H1 (cell line): ENCODE results near the gene RPS29. TPM values are rescaled to one million over a fixed set of nuclear protein-coding genes. Genes with fewer than 3 reads are reported as not detected.

Experiments
- CTCF ChIA-PET: fragments of 300-600 bp; sonication (Branson Sonifier 250); formaldehyde crosslinking; loops from one replicate; lab custom pipeline; 2021; ENCODE audit not compliant: partially characterized antibody; lab: Charles Lee
- POLR2A ChIA-PET: fragments of 300-600 bp; sonication (Branson Sonifier 250); formaldehyde crosslinking; loops from one replicate; lab custom pipeline; 2021; ENCODE audit warnings: inconsistent platforms; ENCODE audit not compliant: partially characterized antibody; lab: Charles Lee
- DNase-seq, 2 experiments: peaks; one replicate each; pipeline versions ENCODE4 v3.0.0 to v3.0.0-alpha.2; 2010 to 2022; ENCODE audit warnings: low spot score in 2 of 2, low read depth in 1 of 2, mixed read lengths in 1 of 2
- FAIRE-seq: peaks from 2 replicates; lab custom pipeline; 2011; peaks lifted over from hg19 to GRCh38; lab: Jason Lieb, UNC
- H2AFZ ChIP-seq: 2 replicates; pipeline ENCODE4 v1.8.1; 2012; ENCODE audit warnings: low read length, inconsistent platforms
- H2AK5ac ChIP-seq: 2 replicates; pipeline ENCODE4 v1.6.1; 2013; ENCODE audit warnings: low read depth, low read length
- H2BK120ac ChIP-seq: replicated peaks from 2 replicates; pipeline ENCODE3; 2013; ENCODE audit warnings: low read depth, low read length, inconsistent platforms
- H2BK12ac ChIP-seq: 2 replicates; pipeline ENCODE4 v1.6.1; 2013; ENCODE audit warnings: low read depth, low read length
- H2BK15ac ChIP-seq: 2 replicates; pipeline ENCODE4 v1.6.1; 2013; ENCODE audit warnings: low read length
- H2BK20ac ChIP-seq: 2 replicates; pipeline ENCODE4 v1.6.1; 2013; ENCODE audit warnings: low read length
- H2BK5ac ChIP-seq: 2 replicates; pipeline ENCODE4 v1.6.1; 2013; ENCODE audit warnings: low read depth, low read length
- H3K14ac ChIP-seq: 2 replicates; pipeline ENCODE4 v1.6.1; 2013; ENCODE audit warnings: inconsistent platforms; ENCODE audit not compliant: insufficient read length
- H3K18ac ChIP-seq: 2 replicates; pipeline ENCODE4 v1.6.1; 2013; ENCODE audit warnings: low read length; ENCODE audit errors: extremely low read depth
- H3K23ac ChIP-seq: 2 replicates; pipeline ENCODE4 v1.6.1; 2013; ENCODE audit warnings: inconsistent platforms; ENCODE audit not compliant: insufficient read length
- H3K23me2 ChIP-seq: 2 replicates; pipeline ENCODE4 v1.6.1; 2013; ENCODE audit warnings: low read depth, low read length
- H3K27ac ChIP-seq: 2 replicates; pipeline ENCODE4 v1.6.1; 2011; ENCODE audit warnings: low read depth, low read length, inconsistent platforms
- H3K27me3 ChIP-seq, 4 experiments: replicated peaks in 1 of 4; 1 replicate in 1 of 4; 2 replicates in 3 of 4; pipeline versions ENCODE4 v1.6.1 to v1.8.1; 2011 to 2013; ENCODE audit warnings: low read length in 3 of 4, mild to moderate bottlenecking in 3 of 4, inconsistent platforms in 2 of 4, mixed read lengths in 2 of 4, moderate library complexity in 1 of 4; ENCODE audit not compliant: control insufficient read depth in 3 of 4, insufficient read depth in 3 of 4; ENCODE audit errors: extremely low read depth in 1 of 4
- H3K36me3 ChIP-seq, 4 experiments: 2 replicates each; pipeline versions ENCODE4 v1.6.1 to v1.8.1; 2011 to 2013; ENCODE audit warnings: mild to moderate bottlenecking in 4 of 4, low read length in 3 of 4, moderate library complexity in 2 of 4, control low read depth in 1 of 4, inconsistent platforms in 1 of 4; ENCODE audit not compliant: insufficient read depth in 4 of 4, control insufficient read depth in 2 of 4
- H3K4ac ChIP-seq: replicated peaks from 2 replicates; pipeline ENCODE3; 2013; ENCODE audit warnings: low read length, low read depth, mixed read lengths, inconsistent platforms; ENCODE audit not compliant: insufficient read length
- H3K4me1 ChIP-seq, 4 experiments: replicated peaks in 1 of 4; 1 replicate in 1 of 4; 2 replicates in 3 of 4; pipeline versions ENCODE4 v1.6.1 to v1.8.1; 2011 to 2013; ENCODE audit warnings: low read length in 3 of 4, inconsistent platforms in 2 of 4, mixed read lengths in 1 of 4; ENCODE audit not compliant: insufficient read depth in 4 of 4, control insufficient read depth in 3 of 4
- H3K4me2 ChIP-seq, 2 experiments: 2 replicates each; pipeline versions ENCODE4 v1.6.1 to v1.8.1; 2011 to 2013; ENCODE audit warnings: low read depth in 2 of 2, low read length in 2 of 2, control low read depth in 1 of 2, inconsistent platforms in 1 of 2, mild to moderate bottlenecking in 1 of 2; ENCODE audit not compliant: insufficient read depth in 1 of 2
- H3K4me3 ChIP-seq, 4 experiments: fragments of 200-600, 300-600 bp in 1 of 4; sonication (generic), shearing (Covaris generic), sonication (Bioruptor Twin) in 1 of 4; 2 replicates each; pipeline versions ENCODE4 v1.5.1 to v1.8.1; 2011 to 2016; ENCODE audit warnings: low read length in 4 of 4, low read depth in 3 of 4, control low read depth in 2 of 4, inconsistent platforms in 2 of 4, mild to moderate bottlenecking in 2 of 4, mixed read lengths in 1 of 4, moderate library complexity in 1 of 4; ENCODE audit not compliant: insufficient read depth in 2 of 4; ENCODE audit errors: extremely low read depth in 1 of 4
- H3K56ac ChIP-seq: replicated peaks from 2 replicates; pipeline ENCODE3; 2013; ENCODE audit warnings: low read depth, mild to moderate bottlenecking, mixed read lengths, low read length, inconsistent platforms; ENCODE audit not compliant: insufficient read length
- H3K79me1 ChIP-seq: 2 replicates; pipeline ENCODE4 v1.6.1; 2013; ENCODE audit warnings: low read depth, low read length, control low read depth
- H3K79me2 ChIP-seq, 2 experiments: 2 replicates each; pipeline versions ENCODE4 v1.6.1 to v1.8.1; 2012 to 2013; ENCODE audit warnings: low read length in 2 of 2, mild to moderate bottlenecking in 2 of 2, inconsistent platforms in 1 of 2; ENCODE audit not compliant: insufficient read depth in 2 of 2, control insufficient read depth in 1 of 2
- H3K9ac ChIP-seq, 4 experiments: replicated peaks in 1 of 4; 1 replicate in 1 of 4; 2 replicates in 3 of 4; pipeline versions ENCODE4 v1.6.1 to v1.8.1; 2011 to 2013; ENCODE audit warnings: low read depth in 3 of 4, low read length in 3 of 4, control low read depth in 2 of 4, mild to moderate bottlenecking in 2 of 4, moderate library complexity in 2 of 4, inconsistent platforms in 1 of 4; ENCODE audit errors: extremely low read depth in 1 of 4
- H3K9me3 ChIP-seq, 2 experiments: 2 replicates each; pipeline versions ENCODE4 v1.6.1 to v1.8.1; 2012 to 2013; ENCODE audit warnings: mild to moderate bottlenecking in 2 of 2, moderate library complexity in 2 of 2, control low read depth in 1 of 2, inconsistent platforms in 1 of 2, low read depth in 1 of 2, low read length in 1 of 2, mixed read lengths in 1 of 2; ENCODE audit not compliant: insufficient read depth in 2 of 2
- H4K20me1 ChIP-seq, 2 experiments: replicated peaks in 1 of 2; 2 replicates each; pipeline versions ENCODE3 to v1.8.1; 2011 to 2013; ENCODE audit warnings: inconsistent platforms in 2 of 2, low read length in 2 of 2, mild to moderate bottlenecking in 1 of 2; ENCODE audit not compliant: insufficient read depth in 2 of 2, control insufficient read depth in 1 of 2
- H4K5ac ChIP-seq: 2 replicates; pipeline ENCODE4 v1.6.1; 2013; ENCODE audit warnings: low read length, low read depth, mixed read lengths, inconsistent platforms; ENCODE audit not compliant: insufficient read length
- H4K8ac ChIP-seq: 2 replicates; pipeline ENCODE4 v1.8.0; 2013; ENCODE audit warnings: mild to moderate bottlenecking, moderate library complexity, low read length, inconsistent platforms; ENCODE audit not compliant: insufficient read depth; ENCODE audit errors: extremely low read depth
- H4K91ac ChIP-seq: replicated peaks from 2 replicates; pipeline ENCODE3; 2013; ENCODE audit warnings: low read length, mixed read lengths, inconsistent platforms; ENCODE audit not compliant: insufficient read length
- HDAC6 ChIP-seq: IDR thresholded peaks from one replicate; pipeline ENCODE4 v1.7.1; 2012; ENCODE audit warnings: low read depth, mild to moderate bottlenecking, inconsistent platforms, low read length, moderate library complexity
- JUN ChIP-seq: IDR thresholded peaks from 2 replicates; pipeline ENCODE4 v1.6.1; 2011; ENCODE audit warnings: low read depth, mild to moderate bottlenecking, improper control_type of control experiment, low read length
- MAFK ChIP-seq: IDR thresholded peaks from 2 replicates; pipeline ENCODE4 v1.6.1; 2012; ENCODE audit warnings: low read depth, mild to moderate bottlenecking, improper control_type of control experiment, low read length
- MAX ChIP-seq: IDR thresholded peaks from 2 replicates; pipeline ENCODE4 v1.6.1; 2012; ENCODE audit warnings: inconsistent platforms
- POLR2AphosphoS5 ChIP-seq: IDR thresholded peaks from 2 replicates; pipeline ENCODE4 v1.6.1; 2011; ENCODE audit warnings: low read depth, low read length
- RAD21 ChIP-seq, 2 experiments: IDR thresholded peaks in 1 of 2; conservative IDR thresholded peaks in 1 of 2; 2 replicates each; pipeline ENCODE4 v1.6.1; 2011; ENCODE audit warnings: low read depth in 2 of 2, low read length in 2 of 2, improper control_type of control experiment in 1 of 2, inconsistent platforms in 1 of 2, mild to moderate bottlenecking in 1 of 2, moderate library complexity in 1 of 2
- WGBS, 2 experiments: shearing (Covaris generic) in 1 of 2; methylation state at CpG; one replicate each; pipeline versions ENCODE4 v1.1.6 to v1.1.7; 2013 to 2015; ENCODE audit warnings: low lambda C conversion rate in 2 of 2, mixed read lengths in 2 of 2, inconsistent platforms in 1 of 2, low coverage in 1 of 2, missing lambda C conversion rate in 1 of 2; ENCODE audit not compliant: insufficient replicate concordance in 2 of 2, insufficient coverage in 1 of 2, insufficient read length in 1 of 2; ENCODE audit errors: extremely low coverage in 1 of 2, missing lambda C conversion rate in 1 of 2; 5-methylcytosine and 5-hydroxymethylcytosine counted together
- polyA plus RNA-seq, 7 experiments: library from polyadenylated mRNA; depleted of rRNA in 3 of 7; stranded (reverse) in 5 of 7; unstranded in 2 of 7; fragments of >200 nt in 5 of 7; fragments of 200-250 nt in 2 of 7; gene quantifications; 1 replicate in 5 of 7; 2 replicates in 1 of 7; 4 replicates in 1 of 7; pipeline versions ENCODE4 v1.2.1 to v1.2.3, GENCODE V29; 2011 to 2013; ENCODE audit warnings: missing spikeins in 2 of 7, mixed read lengths in 2 of 7
- total RNA-seq: library from RNA; stranded (reverse); fragmentation: NEBNext Ultra II Directional; extraction: Animal tissue kit (Norgen Biotek cat#: 25700); gene quantifications from 2 replicates; pipeline ENCODE4 v1.2.1, GENCODE V29; 2021

Gene RPS29
- total and polyA plus RNA-seq, 2 of the 8 experiments (the other 6 are each of a cell fraction or from before 2014, with no cell fraction given) = 2,193 to 23,165 TPM

- CTCF ChIA-PET = no interaction called here
Measured at GRCh38 chr14:49607583-49607982, 21.4 kb upstream of the RPS29 start.

More at GRCh38 chr14:49607583-49607982, 21.4 kb upstream of the RPS29 start:
- FAIRE-seq (no peak), DNase-seq (no peak)
- Histone ChIP-seq H3K9me3 (no peaks in the 10 kb centered on the region), H3K18ac (no peak overlapping the region), H2AK5ac (no peak overlapping the region), H2BK5ac (no peak overlapping the region), H3K4me1 (no peaks in the 10 kb centered on the region), H3K79me1 (no peaks in the 10 kb centered on the region), H3K14ac (no peak overlapping the region), H2AFZ (no peak overlapping the region), H2BK12ac (no peak overlapping the region), H3K23ac (no peak overlapping the region), H3K9ac (no peak overlapping the region), H2BK15ac (no peak overlapping the region), H4K5ac (no peak overlapping the region), H3K56ac (no peak overlapping the region), H2BK20ac (no peak overlapping the region), H3K4me3 (no peak overlapping the region), H3K4me2 (no peak overlapping the region), H4K8ac (no peak overlapping the region), H3K36me3 (peaks cover 0 to 28% (median 7%) of the 10 kb centered on the region in 4 experiments; a peak in 4 of 8 replicates), H2BK120ac (no peak overlapping the region), H4K91ac (no peak overlapping the region), H3K27me3 (no peaks in the 10 kb centered on the region), H3K27ac (no peak overlapping the region), H3K79me2 (no peaks in the 10 kb centered on the region; a peak in 1 of 4 replicates), H3K4ac (no peak overlapping the region), H3K23me2 (no peaks in the 10 kb centered on the region), H4K20me1 (peaks cover 0 to 2% of the 10 kb centered on the region in 2 experiments)
- POLR2A ChIA-PET = interaction anchor here (0.6 to 2.5 kb wide), 5 partner anchors 8 to 173 kb away, joined by 3 to 9 read pairs (median 3); partner anchors contain the start of genes LRR1, MGAT2 and RPL36AL
- no peak for TF ChIP-seq RAD21 (IDR thresholded peaks at IDR 0.05 in 1 of 2, conservative IDR thresholded peaks at IDR 0.05 in 1 of 2; ENCODE audit: low read depth in 2 of 2, low read length in 2 of 2)
- TF ChIP-seq MAFK = no peak
- TF ChIP-seq POLR2AphosphoS5 = no peak
- no peak for TF ChIP-seq HDAC6
- TF ChIP-seq MAX = no peak
- TF ChIP-seq JUN = no peak
- 82% methylated on average over 6 of the region's 6 CpGs; no CpG with 5 or more reads in 1 of the 2 experiments for WGBS, 2 experiments
